ENCODE data around the gene STXBP2.

STXBP2 gene

GRCh38 chr19:7657131-7657751 is 20.3 kb downstream of the STXBP2 start:
- peak; percentile 46 for DNase-seq

- DNase-seq, result no peak
Measured at GRCh38 chr19:7658219-7658686, 21.3 kb downstream of the STXBP2 start.

GRCh38 chr19:7661744-7662538 is 25.0 kb downstream of the STXBP2 start:
- DNase-seq, result no peak

DNA sequence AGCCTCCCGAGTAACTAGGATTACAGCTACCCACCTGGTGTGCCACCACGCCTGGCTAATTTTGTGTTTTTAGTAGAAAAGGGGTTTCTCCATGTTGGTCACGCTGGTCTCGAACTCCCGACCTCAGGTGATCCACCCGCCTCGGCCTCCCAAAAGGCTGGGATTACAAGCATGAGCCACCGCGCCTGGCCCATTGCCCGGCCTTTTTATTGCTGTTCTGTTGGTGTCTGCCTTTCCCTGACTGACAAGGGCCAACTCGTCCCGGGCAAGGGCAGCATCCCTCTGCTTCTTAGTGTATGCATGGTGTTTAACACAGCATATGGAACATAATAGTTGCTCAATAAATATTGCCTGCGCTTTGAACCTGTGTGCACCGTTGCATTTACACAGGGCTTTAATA is 25.7 kb downstream of the STXBP2 start:
- no peak for DNase-seq

- no peak for DNase-seq
Measured at GRCh38 chr19:7663706-7664105, 26.8 kb downstream of the STXBP2 start.

- no peak for DNase-seq
Measured at GRCh38 chr19:7665076-7665475, 28.2 kb downstream of the STXBP2 start.

GRCh38 chr19:7668842-7669241 is 31.9 kb downstream of the STXBP2 start, which contains the start of gene RETN:
TSS of gene RETN (plus strand) at chr19:7669049. CDS start at chr19:7669327, 278 bp downstream.
- DNase-seq, result no peak

- no peak for DNase-seq
Measured at GRCh38 chr19:7669641-7670040, 32.7 kb downstream of the STXBP2 start.

- no peak for DNase-seq
Measured at GRCh38 chr19:7670150-7670783, 33.4 kb downstream of the STXBP2 start.

GRCh38 chr19:7670790-7671189 is 33.9 kb downstream of the STXBP2 start:
- no peak for DNase-seq

GRCh38 chr19:7672522-7672921 is 35.6 kb downstream of the STXBP2 start:
- no peak for DNase-seq

GRCh38 chr19:7674010-7675005 is 37.4 kb downstream of the STXBP2 start:
- peak; percentile 94 for DNase-seq

DNA sequence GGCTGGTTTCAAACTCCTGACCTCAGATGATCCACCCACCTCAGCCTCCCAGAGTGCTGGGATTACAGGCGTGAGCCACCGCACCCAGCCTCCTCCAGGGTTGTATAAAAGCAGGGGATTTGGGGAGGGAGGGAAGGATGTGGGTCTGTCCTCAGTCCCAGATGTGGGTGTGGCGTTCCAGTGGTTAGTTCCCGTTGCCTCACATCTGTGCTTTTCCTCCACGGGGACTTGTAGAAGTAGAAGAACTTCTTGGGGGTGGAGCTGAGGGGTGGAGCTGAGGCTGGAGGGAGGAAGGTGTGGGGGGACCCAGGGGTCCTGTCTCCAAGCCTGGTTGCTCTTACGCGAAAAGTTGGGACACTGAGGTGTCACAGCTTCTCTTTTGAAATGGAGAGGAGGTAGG is 39.5 kb downstream of the STXBP2 start:
- peak; percentile 42 for DNase-seq

GRCh38 chr19:7676854-7677253 is 39.9 kb downstream of the STXBP2 start, which contains the start of gene MCEMP1:
TSS of gene MCEMP1 (plus strand) at chr19:7677090. CDS start at chr19:7677121, 31 bp downstream.
- no peak for DNase-seq

DNA sequence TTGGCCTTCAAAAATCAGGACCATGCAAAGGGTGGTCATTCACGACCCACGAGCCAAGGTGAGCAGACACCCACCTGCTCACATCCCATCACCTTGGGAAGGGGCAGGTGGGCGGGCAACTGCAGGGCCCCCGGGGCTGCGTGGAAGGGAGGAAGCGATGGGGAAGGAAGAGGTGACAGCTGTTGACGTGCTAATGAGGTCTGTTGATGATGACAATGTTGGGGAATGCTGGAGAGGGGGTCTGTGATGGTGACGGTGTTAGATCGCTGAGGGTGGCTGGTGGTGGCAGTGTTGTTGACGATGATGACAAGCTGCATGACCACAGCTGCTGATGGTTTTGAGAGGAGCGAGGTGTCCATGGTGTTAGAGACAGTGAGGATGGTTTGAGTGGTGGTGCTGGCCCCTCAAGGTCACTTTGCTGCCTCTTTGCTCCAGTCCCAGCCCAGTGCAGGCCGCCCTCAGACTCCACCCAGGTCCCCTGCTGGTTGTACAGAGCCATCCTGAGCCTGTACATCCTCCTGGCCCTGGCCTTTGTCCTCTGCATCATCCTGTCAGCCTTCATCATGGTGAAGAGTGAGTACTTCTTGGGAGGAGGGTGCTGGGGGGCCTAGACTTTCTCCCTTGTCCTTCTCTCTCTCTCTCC is 40.9 kb downstream of the STXBP2 start:
- no peak for DNase-seq

DNA sequence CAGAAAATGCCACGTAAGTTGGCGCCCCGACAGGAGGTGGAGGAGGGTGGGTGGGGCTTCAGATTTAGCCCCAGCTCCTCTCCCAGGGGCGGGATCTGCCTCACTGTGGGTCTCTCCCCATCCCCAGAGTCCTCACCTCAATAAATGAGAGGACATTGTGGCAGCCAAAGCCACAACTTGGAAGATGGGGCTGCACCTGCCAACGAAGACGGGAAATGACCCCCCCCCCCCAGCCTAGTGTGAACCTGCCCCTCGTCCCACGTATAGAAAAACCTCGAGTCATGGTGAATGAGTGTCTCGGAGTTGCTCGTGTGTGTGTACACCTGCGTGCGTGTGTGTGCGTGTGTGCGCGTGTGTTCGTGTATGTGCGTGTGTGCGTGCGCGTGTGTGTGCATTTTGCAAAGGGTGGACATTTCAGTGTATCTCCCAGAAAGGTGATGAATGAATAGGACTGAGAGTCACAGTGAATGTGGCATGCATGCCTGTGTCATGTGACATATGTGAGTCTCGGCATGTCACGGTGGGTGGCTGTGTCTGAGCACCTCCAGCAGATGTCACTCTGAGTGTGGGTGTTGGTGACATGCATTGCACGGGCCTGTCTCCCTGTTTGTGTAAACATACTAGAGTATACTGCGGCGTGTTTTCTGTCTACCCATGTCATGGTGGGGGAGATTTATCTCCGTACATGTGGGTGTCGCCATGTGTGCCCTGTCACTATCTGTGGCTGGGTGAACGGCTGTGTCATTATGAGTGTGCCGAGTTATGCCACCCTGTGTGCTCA is 42.3 kb downstream of the STXBP2 start:
- peak; percentile 82 for DNase-seq

- DNase-seq, result no peak
Measured at GRCh38 chr19:7679771-7680605, 43.1 kb downstream of the STXBP2 start.

DNA sequence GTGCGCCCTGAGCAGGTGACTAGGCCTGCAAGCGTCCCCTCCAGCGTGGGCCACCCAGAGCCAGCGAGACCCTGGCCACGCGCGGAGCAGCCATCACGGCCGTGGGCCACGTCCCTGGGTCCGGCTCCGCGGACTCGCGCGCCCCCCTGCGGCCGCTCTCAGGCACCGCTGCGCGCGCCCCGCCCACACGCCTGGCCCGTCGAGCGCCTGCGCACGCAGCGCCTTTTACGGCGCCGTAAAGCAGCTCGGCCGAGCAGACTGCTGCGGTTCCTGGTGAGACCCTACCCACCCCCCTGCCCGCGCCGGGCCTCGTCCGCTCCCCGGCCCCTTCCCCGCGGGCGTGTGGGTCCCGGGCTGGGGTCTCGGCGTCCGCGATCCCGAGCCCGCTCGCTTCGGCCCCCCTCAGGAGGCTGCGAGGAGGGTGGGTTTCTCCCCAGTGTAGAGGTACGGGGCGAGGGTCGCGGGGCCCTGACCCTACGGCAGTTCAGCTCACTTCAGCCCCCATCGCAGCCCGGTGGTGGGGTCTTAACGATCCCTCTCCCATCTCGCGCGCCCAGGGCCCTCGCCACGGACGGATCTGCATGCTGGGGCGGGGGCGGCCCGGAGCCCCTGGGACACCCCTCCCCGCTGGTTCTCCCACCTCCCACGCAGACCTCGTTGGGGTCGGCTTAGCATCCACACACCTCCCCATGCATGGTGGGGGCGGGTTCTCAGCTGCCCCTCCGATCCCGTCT is 43.9 kb downstream of the STXBP2 start, which contains the start of gene TRAPPC5:
TSS of gene TRAPPC5 (plus strand) at position 228 of the 734 bp plus-strand sequence. CDS start 1,421 bp downstream, outside the sequence.
- DNase-seq, result peak; percentile 96
